ENCODE measurements around the gene RAB33A. TPM values are rescaled to one million over a fixed set of nuclear protein-coding genes. Genes with fewer than 3 reads are reported as not detected.
A peak's percentile ranks its signal among the peaks of the same experiment; 100 is the strongest.

The RAB33A gene
- total and polyA plus RNA-seq, 9 of the 15 experiments (the other 6 are each of a cell fraction or from before 2014, with no cell fraction given) = 0.04 to 0.20 (median 0.06) TPM; not detected in 4

- TF ChIP-seq, protein P1, sequence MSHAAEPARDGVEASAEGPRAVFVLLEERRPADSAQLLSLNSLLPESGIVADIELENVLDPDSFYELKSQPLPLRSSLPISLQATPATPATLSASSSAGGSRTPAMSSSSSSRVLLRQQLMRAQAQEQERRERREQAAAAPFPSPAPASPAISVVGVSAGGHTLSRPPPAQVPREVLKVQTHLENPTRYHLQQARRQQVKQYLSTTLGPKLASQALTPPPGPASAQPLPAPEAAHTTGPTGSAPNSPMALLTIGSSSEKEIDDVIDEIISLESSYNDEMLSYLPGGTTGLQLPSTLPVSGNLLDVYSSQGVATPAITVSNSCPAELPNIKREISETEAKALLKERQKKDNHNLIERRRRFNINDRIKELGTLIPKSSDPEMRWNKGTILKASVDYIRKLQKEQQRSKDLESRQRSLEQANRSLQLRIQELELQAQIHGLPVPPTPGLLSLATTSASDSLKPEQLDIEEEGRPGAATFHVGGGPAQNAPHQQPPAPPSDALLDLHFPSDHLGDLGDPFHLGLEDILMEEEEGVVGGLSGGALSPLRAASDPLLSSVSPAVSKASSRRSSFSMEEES (CRISPR knock-in tag; IDR thresholded peaks at IDR 0.05) = no peak
- TF ChIP-seq, protein P2, sequence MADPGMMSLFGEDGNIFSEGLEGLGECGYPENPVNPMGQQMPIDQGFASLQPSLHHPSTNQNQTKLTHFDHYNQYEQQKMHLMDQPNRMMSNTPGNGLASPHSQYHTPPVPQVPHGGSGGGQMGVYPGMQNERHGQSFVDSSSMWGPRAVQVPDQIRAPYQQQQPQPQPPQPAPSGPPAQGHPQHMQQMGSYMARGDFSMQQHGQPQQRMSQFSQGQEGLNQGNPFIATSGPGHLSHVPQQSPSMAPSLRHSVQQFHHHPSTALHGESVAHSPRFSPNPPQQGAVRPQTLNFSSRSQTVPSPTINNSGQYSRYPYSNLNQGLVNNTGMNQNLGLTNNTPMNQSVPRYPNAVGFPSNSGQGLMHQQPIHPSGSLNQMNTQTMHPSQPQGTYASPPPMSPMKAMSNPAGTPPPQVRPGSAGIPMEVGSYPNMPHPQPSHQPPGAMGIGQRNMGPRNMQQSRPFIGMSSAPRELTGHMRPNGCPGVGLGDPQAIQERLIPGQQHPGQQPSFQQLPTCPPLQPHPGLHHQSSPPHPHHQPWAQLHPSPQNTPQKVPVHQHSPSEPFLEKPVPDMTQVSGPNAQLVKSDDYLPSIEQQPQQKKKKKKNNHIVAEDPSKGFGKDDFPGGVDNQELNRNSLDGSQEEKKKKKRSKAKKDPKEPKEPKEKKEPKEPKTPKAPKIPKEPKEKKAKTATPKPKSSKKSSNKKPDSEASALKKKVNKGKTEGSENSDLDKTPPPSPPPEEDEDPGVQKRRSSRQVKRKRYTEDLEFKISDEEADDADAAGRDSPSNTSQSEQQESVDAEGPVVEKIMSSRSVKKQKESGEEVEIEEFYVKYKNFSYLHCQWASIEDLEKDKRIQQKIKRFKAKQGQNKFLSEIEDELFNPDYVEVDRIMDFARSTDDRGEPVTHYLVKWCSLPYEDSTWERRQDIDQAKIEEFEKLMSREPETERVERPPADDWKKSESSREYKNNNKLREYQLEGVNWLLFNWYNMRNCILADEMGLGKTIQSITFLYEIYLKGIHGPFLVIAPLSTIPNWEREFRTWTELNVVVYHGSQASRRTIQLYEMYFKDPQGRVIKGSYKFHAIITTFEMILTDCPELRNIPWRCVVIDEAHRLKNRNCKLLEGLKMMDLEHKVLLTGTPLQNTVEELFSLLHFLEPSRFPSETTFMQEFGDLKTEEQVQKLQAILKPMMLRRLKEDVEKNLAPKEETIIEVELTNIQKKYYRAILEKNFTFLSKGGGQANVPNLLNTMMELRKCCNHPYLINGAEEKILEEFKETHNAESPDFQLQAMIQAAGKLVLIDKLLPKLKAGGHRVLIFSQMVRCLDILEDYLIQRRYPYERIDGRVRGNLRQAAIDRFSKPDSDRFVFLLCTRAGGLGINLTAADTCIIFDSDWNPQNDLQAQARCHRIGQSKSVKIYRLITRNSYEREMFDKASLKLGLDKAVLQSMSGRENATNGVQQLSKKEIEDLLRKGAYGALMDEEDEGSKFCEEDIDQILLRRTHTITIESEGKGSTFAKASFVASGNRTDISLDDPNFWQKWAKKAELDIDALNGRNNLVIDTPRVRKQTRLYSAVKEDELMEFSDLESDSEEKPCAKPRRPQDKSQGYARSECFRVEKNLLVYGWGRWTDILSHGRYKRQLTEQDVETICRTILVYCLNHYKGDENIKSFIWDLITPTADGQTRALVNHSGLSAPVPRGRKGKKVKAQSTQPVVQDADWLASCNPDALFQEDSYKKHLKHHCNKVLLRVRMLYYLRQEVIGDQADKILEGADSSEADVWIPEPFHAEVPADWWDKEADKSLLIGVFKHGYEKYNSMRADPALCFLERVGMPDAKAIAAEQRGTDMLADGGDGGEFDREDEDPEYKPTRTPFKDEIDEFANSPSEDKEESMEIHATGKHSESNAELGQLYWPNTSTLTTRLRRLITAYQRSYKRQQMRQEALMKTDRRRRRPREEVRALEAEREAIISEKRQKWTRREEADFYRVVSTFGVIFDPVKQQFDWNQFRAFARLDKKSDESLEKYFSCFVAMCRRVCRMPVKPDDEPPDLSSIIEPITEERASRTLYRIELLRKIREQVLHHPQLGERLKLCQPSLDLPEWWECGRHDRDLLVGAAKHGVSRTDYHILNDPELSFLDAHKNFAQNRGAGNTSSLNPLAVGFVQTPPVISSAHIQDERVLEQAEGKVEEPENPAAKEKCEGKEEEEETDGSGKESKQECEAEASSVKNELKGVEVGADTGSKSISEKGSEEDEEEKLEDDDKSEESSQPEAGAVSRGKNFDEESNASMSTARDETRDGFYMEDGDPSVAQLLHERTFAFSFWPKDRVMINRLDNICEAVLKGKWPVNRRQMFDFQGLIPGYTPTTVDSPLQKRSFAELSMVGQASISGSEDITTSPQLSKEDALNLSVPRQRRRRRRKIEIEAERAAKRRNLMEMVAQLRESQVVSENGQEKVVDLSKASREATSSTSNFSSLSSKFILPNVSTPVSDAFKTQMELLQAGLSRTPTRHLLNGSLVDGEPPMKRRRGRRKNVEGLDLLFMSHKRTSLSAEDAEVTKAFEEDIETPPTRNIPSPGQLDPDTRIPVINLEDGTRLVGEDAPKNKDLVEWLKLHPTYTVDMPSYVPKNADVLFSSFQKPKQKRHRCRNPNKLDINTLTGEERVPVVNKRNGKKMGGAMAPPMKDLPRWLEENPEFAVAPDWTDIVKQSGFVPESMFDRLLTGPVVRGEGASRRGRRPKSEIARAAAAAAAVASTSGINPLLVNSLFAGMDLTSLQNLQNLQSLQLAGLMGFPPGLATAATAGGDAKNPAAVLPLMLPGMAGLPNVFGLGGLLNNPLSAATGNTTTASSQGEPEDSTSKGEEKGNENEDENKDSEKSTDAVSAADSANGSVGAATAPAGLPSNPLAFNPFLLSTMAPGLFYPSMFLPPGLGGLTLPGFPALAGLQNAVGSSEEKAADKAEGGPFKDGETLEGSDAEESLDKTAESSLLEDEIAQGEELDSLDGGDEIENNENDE (IDR thresholded peaks at IDR 0.05; ENCODE audit: low read depth, low read length) = no peak
- TF ChIP-seq ZNF133 (CRISPR knock-in tag; IDR thresholded peaks at IDR 0.05) (no peak), ARID3B (CRISPR knock-in tag; IDR thresholded peaks at IDR 0.05; ENCODE audit: borderline replicate concordance) (no peak), ZNF764 (CRISPR knock-in tag; IDR thresholded peaks at IDR 0.05; ENCODE audit: low read depth) (no peak), ZNF444 (CRISPR knock-in tag; IDR thresholded peaks at IDR 0.05) (no peak), KAT8 (IDR thresholded peaks at IDR 0.05; ENCODE audit: low read depth) (no peak), ZNF780A (CRISPR knock-in tag; IDR thresholded peaks at IDR 0.05) (no peak), RAD21 (CRISPR knock-in tag; conservative IDR thresholded peaks at IDR 0.05 in 1 of 2, IDR thresholded peaks at IDR 0.05 in 1 of 2) (peak in 1 of 2 experiments; percentile 26; a peak in 2 of 4 replicates), HNRNPLL (IDR thresholded peaks at IDR 0.05; ENCODE audit: low read depth, low read length, poor library complexity, severe bottlenecking) (no peak)
- TF ChIP-seq, protein P3, sequence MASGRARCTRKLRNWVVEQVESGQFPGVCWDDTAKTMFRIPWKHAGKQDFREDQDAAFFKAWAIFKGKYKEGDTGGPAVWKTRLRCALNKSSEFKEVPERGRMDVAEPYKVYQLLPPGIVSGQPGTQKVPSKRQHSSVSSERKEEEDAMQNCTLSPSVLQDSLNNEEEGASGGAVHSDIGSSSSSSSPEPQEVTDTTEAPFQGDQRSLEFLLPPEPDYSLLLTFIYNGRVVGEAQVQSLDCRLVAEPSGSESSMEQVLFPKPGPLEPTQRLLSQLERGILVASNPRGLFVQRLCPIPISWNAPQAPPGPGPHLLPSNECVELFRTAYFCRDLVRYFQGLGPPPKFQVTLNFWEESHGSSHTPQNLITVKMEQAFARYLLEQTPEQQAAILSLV (tag; IDR thresholded peaks at IDR 0.05) = no peak
These were observed 1.6 kb downstream of the RAB33A start (continued) for GRCh38 chrX:130173190-130173895.

All from K562 (cell line).